HG03469 (cell line): ENCODE data around the gene ASB2.

ENCODE experiments used
- ATAC-seq: cut with Tn5 transposase; IDR thresholded peaks from one replicate; pipeline ENCODE4 v1.9.1; 2021; ENCODE audit warnings: mild to moderate bottlenecking, moderate library complexity, moderate number of reproducible peaks; ENCODE audit not compliant: unreplicated experiment

ASB2 gene

DNA sequence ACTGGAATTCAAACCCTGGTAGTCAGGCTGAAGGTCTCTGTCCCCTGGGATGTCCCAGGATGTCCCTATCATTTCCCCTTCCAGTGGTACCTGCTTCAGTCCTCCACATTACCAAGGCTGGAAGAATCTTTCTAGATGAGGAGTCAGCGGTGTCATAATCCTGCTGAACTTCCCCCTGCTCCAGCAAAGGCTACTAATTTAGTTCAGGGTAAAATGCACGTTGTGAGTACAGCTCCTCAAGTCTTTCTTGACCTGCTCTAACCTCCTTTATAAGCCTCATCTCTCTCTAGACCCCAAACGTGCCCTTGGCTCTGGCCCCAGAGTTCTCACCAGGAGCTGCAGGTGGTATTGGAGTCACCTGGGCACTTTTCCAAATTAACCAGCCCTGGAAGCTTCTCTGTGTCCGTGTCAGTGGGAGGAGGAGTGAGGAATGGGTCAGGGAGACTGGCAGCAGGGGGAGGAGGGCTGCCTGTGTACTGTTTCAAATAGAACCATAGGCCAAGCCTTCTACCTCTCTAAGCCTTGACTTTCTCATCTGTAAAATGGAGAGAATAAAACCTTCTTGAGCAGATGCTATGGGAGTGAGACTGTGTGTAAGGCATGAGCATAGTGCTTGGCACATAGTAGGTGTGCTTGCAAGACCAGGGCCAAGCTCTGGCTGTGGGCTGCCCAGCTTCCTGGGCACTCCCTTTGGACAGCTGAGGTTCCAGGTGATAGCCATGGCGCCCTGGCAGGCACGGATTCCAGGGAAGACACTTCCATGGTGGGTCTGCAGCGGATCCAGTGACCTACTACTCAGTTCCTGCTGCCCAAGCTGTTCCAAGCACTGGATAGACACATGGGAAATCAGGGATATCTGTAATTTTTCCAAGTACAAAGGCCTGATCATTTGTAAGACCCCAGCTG lies 24.5 kb downstream of the ASB2 start:
- ATAC-seq, result no peak

DNA sequence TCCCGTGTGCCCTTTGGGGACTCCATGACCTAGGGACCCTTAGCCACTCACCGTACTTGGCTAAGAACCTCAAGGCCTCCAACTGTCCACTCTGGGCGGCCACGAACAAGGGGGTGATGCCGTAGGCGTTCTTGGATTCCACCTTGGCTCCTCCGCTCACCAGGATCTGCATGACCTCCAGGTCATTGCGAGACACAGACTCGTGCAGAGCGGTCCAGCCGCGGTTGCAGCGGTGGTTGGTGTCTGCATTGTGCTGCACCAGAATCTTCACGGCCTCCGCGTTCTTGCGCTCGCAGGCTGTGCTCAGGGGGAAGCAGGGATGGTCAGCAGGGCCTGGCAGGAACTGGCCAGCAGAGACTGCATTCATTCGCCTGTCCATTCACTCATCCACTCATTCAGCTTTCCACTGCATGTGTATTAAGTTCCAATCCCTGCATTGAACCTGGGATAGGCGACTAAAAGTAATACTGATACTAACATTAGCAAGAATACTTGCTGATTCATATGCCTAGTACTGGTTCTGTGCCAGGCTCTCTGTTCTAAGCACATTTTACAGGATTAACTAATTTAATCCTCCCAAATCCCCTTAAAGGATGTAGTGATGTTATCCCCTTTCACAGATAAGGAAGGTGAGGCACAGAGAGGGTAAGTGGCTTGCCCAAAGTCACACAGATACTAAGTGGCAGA lies 25.3 kb downstream of the ASB2 start:
- ATAC-seq, result no peak

DNA sequence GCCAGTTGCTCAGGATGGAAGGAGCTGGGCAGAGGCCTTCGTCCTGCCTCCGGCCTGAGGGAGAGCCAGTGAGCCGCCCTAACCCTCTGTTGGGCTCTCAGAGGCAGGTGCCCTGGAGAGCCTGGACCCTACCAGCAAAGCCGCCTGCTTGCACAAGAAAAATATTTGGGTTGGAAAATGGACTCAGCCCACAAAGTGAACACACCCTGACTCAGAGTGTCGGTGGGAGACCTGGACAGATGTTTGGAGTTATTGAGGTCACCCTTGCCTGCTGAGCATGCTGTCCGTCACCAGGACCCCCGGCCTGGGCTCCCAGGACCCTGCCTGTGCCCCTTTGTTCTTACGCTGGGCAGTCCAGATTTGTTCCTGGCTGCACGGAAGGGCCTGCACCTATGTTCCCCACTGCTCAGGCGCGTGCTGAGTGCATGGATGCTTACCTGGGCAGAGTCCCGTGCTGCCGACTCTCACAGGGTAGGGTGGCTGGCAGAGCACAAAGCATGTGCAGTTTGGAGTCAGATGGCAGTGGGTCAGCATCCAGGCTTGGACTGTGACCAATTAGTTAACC lies 26.8 kb downstream of the ASB2 start:
- ATAC-seq, result no peak

DNA sequence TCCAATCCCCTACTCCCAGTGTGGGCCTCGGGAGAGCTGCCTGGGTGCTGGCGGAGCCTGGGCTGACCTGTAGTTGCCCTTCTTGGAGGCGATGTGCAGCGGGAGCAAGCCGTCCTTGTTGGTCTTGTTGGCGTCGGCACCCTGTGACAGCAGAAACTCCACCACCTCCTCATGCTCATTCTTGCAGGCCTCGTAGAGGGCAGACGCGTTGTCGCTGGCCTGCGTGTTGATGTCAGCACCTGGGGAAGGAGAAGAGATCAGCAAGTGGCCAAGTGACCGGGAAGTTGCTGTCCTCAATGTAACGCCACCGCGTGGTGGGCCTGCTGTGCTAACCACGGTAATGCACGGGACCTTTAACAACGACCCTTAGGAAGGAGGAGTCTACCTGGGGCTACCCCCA lies 29.1 kb downstream of the ASB2 start:
- ATAC-seq, result no peak

DNA sequence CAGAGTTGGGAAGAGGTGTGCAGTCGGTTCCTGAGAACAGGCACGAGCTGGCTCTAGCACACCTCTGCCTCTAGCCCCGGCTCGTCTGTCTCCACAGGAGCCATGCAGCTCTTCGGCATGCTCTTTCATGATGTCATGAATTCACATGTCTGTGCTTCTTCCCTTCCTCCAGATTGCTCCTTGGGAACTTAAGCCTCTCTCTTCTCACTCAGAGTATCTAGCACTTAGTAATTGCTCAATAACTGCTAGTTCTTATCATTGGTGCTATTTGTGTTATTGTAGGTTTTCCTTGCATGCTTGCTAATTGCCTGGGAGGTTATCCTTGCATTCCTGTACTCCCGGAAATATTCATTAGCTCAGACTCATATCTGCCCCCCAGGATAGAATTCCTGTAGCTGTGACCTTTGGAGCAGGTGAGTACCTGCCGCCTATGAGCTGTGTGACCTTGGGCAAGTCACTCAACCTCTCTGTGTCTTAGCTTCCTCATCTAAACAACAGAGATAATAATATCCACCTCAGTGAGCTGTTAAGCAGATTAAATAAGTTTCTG lies 29.8 kb downstream of the ASB2 start:
- no peak for ATAC-seq

DNA sequence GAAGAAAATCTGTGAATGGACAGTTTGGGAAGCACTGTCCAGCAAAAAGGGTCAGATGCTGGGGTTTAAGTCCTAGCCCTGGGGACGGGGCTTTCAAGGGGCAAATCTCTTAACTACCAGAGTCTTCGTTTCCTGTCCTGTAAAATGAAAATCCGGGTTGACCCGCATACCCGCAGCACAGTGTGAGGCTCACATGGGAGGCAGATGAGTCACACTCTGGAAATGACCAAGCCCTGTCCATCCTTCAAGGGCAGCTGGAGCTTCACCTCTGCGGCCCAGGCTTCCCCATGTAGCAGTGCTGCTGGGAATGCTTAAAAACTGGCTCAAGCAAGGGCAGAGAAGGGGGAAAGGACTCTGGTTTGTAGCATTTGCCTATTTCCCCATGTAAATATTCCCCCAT lies 30.3 kb downstream of the ASB2 start:
- ATAC-seq, result no peak

DNA sequence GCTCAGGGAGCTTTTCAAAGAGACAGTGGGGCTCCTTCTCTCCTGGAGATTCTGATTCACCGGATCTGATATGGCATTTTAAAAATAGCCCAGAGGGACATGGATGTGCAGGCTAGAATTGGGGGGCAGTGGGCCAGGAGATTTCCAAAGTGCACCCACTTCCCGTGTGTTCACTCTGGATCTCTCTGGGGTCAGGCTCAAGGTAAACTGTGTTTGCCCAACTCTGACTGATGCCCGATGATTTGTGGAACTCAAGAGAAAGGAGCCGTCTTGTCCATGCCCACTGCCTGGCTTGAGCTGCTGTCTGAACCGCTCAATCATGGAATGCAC lies 31.3 kb downstream of the ASB2 start:
- no peak for ATAC-seq

DNA sequence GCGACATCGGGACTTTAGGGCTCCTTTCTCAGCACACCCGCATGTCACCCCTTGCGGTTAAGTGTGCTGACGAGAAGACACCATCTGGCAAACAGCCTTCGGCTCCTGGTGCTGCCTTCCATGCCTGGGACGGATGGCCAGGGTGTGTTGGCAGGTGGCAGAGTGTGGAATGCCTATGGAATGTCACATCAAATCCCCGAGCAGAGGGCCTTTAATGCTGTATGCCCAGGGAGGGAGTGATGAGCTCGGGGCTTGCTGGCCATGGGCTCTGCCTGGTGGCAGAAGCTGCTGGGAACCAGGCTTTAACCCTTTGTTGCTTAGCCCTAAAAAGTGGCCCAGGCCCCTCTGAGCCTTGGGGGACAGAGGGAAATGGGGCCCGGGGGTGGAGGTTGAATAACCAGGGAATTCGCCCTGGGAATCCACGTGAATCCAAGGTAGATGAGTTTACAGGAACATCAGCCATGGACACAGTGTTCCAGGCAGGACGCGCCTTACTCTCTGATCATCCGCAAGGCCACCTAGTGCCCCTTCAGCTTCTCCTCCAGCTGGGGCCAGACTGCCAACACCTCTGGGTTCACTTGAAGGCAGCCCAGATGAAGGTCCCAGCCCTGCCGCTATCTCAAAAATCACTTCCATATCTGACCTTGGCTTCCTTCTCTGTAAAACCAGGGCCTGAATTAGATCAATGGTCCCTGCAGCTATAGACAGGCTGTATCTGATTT lies 31.9 kb downstream of the ASB2 start:
- ATAC-seq, result no peak

DNA sequence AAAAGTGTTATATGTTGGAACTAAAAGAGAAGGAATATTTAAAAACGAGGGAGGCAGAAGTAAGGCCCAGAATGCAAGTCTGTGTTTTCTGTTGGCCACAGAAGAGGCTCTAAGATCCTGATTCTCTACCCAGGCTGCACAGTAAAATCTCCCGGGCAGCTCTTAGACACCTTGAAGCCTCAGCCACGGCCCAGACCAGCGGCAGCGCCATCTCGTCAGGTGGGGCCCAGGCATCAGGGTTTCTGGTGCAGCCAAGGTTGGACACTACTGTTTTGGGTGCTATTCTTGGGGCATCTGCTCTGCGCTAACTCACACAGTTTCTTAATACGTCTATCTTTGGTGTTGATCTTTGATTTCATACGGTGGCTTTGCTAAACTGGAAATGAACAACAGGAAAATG lies 32.4 kb downstream of the ASB2 start:
- no peak for ATAC-seq

DNA sequence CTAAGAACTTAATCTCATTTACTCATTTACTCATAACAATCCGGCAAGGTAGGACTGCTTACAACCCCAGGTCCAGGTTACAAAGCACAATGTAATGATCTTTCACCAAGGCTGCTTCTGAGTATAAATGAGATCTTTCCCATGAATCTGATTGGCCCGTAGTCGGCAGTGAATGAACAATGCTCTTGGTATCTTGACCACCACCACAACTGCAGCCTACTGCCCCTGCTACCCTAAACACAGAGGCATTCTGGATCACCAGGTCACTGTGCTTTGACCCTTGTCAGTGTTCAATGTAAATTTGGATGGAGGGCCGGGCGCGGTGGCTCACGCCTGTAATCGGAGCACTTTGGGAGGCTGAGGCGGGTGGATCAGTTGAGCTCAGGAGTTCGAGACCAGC lies 33.3 kb downstream of the ASB2 start:
- ATAC-seq, result no peak

DNA sequence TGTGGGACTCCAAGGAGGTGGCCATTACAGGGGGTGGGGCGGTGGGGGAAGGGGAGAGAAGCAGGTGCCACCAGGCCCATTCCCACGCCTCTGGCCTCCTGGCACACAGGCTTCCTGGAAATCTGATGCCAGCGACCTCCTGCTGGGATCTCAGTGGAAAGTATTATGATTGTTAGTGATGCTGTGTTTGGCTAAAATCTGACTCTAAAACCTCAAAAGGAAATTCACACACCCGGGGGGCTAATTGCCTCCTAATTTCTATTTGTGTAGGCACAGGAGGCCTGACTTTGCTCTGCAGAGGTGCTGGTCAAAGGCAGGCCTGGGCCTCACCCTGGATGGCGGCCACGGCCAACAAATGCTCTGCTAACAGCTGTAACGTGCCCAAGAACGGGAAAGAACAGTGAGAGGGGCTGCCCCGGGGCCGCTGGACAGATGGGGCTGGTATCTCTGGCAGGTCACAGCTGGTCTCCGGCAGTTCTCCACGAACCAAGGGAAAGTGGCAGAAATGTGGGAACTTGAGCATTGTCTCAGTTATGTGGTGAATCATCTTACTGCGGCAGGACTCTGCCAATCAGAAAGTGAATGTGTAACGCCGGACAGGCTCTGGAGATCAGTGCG lies 35.0 kb downstream of the ASB2 start:
- no peak for ATAC-seq

DNA sequence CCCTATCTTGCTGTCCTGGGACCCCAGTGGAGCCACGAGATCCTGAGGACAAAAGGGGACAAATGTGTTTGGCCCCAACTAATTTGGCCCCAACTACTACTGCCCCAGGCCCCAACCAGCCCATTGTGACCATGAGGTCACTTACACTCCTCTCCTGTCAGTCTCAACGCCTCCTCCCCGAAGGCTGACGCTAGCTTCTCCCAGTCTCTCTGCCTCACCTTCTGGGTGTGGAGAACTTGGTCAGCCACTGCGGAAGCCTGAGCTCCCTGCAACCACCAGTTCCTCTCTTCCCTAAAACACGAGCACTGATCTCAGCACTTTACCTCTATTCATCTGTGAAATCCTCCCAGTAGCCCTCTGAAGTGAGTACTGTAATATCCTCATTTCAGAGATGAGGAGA lies 35.9 kb downstream of the ASB2 start:
- ATAC-seq, result no peak

DNA sequence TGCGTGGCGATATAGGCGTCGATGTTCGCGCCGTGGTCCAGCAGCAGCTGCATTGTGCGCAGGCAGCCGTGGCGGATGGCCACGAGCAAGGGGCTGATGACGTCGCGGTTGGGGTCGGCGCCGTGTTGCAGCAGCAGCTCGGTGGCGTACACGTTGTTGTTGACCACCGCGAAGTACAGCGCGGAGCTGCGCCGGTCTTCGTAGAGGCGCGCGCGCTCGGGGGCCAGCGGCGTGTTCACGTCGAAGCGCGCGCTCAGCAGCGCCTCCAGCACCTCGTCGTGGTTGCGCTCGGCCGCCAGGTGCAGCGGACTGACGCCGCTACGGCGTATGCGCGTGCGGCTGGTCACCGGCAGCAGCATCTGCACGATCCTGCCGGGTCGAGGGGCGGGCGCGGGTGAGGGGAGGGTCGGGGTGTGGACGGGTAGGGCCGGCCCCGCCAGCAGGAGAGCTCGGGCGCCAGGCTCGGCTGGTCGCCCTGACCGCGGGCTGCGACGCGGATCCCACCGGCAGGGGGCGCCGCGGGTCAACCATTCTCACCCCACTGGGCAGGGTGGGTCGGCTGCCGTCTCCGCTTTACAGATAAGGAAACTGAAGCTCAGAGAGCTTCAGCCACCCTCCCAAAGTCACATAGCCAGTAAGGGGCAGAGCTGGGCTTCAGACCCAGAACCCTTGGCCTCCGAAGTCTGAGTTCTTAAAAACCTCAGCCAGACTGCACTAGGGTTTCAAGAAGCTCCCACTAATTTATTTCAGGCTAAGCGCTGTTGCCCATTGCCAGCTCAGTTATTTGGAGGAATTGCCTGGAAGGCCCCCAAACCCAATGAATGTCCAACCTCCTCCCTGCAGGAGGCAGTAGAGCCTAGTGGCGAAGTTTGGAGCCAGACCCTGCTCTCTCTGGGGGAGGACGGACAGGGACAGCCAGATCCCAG lies 36.8 kb downstream of the ASB2 start:
- ATAC-seq, result peak; percentile 78

DNA sequence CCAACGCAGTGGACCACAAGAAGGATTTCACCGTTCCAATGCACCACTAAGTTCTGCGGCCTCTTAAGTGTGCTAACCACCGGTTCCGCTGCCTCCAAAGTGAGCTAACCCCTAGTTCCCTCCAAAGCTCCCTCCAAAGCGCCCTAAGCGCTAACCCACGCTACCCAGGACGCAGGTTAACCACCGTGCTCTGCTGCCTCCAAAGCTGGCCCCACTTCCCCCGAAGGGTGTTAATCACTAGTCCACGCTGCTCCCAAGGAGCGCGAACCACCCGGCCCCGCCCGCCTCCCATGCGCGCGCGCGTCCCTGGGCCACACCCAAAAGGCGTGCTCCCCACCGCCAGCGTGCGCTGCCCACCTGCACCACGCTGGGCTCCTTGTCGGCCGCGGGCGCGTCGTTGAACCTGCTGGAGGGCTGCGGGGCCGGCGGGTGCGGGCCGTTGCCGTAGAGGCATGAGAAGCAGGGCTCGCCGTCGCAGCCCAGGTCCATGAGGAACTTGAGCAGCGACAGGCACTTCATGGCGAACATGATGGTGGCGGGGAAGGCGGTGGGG lies 37.5 kb downstream of the ASB2 start:
- no peak for ATAC-seq

DNA sequence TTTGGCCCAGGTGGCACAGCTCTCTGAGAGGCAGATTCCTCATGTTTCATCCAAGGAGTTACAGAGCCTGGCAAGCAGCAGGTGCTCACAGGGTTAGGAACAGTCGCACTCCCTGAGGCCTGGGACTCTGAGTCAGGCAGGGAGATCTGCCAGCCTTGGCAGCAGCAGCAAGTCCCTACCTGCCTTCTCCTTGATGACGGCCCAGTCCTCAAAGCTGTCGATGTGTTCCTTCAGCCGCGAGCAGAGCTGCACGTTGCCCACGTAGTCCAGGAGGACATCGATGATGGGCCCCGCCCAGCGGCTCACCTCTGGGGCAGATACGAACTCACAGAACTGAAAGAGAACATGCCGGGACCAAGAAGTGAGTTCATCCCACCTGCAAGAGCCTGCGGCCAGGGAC lies 38.9 kb downstream of the ASB2 start:
- ATAC-seq, result no peak

DNA sequence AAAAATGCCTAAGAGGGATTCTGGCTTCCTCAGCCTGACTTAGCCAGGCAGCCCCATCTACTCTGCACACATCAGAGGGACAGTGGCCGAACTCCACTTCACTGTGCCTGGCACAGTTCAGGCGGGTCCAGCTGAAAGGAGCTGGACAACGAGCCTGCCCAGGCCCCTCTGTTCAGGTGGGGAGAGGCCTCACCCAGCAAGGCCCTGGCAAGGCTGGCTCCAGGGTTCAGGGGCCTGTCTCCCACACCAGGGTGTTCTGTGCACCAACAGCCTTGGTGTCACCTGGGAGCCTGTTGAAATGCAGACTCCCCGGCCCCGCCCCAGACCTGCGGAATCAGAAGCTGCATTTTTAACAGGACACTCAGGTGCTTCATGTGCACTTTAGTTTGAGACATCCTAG lies 39.4 kb downstream of the ASB2 start:
- no peak for ATAC-seq

DNA sequence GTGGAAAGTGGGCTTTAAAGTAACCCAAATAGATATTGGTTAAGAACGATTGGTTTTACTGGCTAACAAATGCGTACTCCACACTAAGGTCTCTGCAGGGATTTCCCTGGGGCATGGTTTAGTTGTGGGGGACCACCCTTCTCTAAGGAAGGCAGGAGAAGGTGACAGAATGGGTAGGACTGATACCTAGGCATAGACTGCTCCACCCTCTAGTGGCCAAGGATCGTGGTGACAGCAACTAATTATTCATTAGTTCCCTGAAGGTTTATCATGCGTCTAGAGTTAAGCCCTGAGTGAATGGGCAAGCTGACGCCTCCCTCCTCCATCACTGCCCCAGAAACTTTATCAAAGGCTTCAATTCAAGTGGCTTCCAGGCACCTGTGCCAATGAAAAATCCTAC lies 40.1 kb downstream of the ASB2 start:
- no peak for ATAC-seq

DNA sequence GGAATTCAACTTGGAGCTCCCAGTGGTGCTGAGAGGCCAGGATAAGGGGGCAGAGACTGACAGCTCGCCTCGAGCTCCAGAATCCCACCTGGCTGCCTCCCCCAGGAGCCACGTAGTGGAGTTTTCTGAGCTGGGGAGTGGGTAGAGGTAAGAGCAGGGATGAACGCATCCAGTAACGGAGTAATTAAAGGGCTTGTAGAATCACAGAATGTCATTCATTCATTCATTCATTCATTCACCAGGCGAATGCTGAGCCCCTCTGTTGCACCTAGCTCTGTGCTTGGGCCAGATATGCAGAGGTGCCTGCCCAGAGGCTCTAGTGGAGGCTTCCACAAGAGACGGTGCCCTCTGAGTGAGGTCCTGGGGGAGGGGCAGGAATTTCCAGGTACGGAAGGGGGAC lies 41.2 kb downstream of the ASB2 start:
- no peak for ATAC-seq

DNA sequence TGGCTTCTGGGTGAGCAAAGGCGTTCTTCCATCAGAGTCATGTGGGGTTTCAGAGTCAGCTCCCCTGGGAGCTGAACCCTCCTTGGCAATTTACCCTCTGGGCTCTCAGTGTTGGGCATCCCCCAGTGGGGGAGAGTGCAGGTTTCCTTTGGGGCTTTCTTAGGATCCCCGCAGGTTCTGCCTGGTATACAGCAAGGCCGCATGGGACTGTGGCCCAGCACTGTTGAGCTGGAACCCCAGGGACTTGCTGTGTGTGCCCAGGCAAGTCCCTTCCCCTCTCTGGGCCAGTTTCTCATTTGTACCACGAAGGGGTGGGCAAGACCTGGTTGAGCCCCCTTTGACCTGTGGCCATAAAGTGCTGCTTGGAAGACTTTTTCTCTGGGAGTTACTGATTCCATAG lies 43.7 kb downstream of the ASB2 start:
- no peak for ATAC-seq

DNA sequence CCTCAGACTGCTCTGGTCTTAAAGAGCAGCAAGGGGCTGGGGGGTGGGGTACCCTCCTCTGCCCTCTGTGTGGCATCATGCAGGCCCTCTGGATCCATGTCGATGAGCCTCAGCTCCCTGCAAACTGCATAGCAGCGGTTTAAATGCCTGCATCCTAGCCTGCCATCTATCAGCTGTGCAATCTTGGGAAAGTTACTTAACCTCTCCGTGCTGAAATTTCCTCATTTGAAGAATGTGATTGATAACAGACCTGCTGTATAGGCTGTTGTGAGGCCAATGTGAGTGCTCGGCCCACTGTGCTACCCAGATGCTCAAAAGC lies 45.4 kb downstream of the ASB2 start:
- no peak for ATAC-seq
